T-helper 9 cell (primary cell): Measurements from ENCODE around the gene ECT2L.

Experiments used
- DNase-seq: peaks from one replicate; pipeline ENCODE4 v3.0.0-alpha.2; 2020

Gene ECT2L

GRCh38 chr6:138805016-138805765, 9.3 kb downstream of the ECT2L start:
- no peak for DNase-seq

GRCh38 chr6:138806889-138807288, 11.0 kb downstream of the ECT2L start:
- no peak for DNase-seq

GRCh38 chr6:138809677-138810076, 13.8 kb downstream of the ECT2L start:
- no peak for DNase-seq

GRCh38 chr6:138811866-138812265, 16.0 kb downstream of the ECT2L start:
- DNase-seq = no peak

- DNase-seq = no peak
Observed at GRCh38 chr6:138814179-138814834, 18.4 kb downstream of the ECT2L start.

- no peak for DNase-seq
Observed at GRCh38 chr6:138815221-138815620, 19.3 kb downstream of the ECT2L start.

GRCh38 chr6:138815797-138816528, 20.1 kb downstream of the ECT2L start:
- DNase-seq = no peak

- no peak for DNase-seq
Observed at GRCh38 chr6:138817799-138818198, 21.9 kb downstream of the ECT2L start.

GRCh38 chr6:138818496-138819194, 22.8 kb downstream of the ECT2L start:
- no peak for DNase-seq

GRCh38 chr6:138821519-138821918, 25.6 kb downstream of the ECT2L start:
- no peak for DNase-seq

- no peak for DNase-seq
Observed at GRCh38 chr6:138824482-138825144, 28.7 kb downstream of the ECT2L start.

- no peak for DNase-seq
Observed at GRCh38 chr6:138830248-138830647, 34.4 kb downstream of the ECT2L start.

- DNase-seq = no peak
Observed at GRCh38 chr6:138832182-138832581, 36.3 kb downstream of the ECT2L start.

GRCh38 chr6:138833816-138834539, 38.1 kb downstream of the ECT2L start:
- no peak for DNase-seq

GRCh38 chr6:138837246-138837645, 41.4 kb downstream of the ECT2L start:
- DNase-seq = no peak

- DNase-seq = no peak
Observed at GRCh38 chr6:138844192-138844591, 48.3 kb downstream of the ECT2L start.

GRCh38 chr6:138847884-138848283, 52.0 kb downstream of the ECT2L start:
- no peak for DNase-seq

GRCh38 chr6:138848461-138848860, 52.6 kb downstream of the ECT2L start:
- no peak for DNase-seq

- DNase-seq = no peak
Observed at GRCh38 chr6:138849791-138850190, 53.9 kb downstream of the ECT2L start.

GRCh38 chr6:138856654-138857053, 60.8 kb downstream of the ECT2L start:
- no peak for DNase-seq

GRCh38 chr6:138857775-138858174, 61.9 kb downstream of the ECT2L start:
- no peak for DNase-seq

- DNase-seq = no peak
Observed at GRCh38 chr6:138862456-138862855, 66.6 kb downstream of the ECT2L start.
